HL-60 (cell line): ENCODE data around the gene ITIH6.

ENCODE experiments used
- DNase-seq, 2 experiments: peaks; one replicate each; pipeline ENCODE4 v3.0.0-alpha.2; 2010 to 2020; ENCODE audit warnings: low read depth in 1 of 2, low spot score in 1 of 2
- H3K27ac ChIP-seq: fragments of 250-450 bp; sonication (Bioruptor Pico); replicated peaks from 2 replicates; pipeline ENCODE4 v1.5.1; 2020; ENCODE audit warnings: mild to moderate bottlenecking, moderate library complexity
- H3K27me3 ChIP-seq: fragments of 250-450 bp; sonication (Bioruptor Pico); 2 replicates; pipeline ENCODE4 v1.5.1; 2021; ENCODE audit warnings: mild to moderate bottlenecking, moderate library complexity; ENCODE audit not compliant: insufficient read depth, poor library complexity, severe bottlenecking
- H3K4me3 ChIP-seq: replicated peaks from 2 replicates; pipeline ENCODE4 v1.5.1; 2011; ENCODE audit warnings: mild to moderate bottlenecking, control low read depth, low read length; ENCODE audit not compliant: insufficient read depth
- CTCF ChIP-seq: IDR thresholded peaks from one replicate; pipeline ENCODE4 v1.5.1; 2011; ENCODE audit warnings: low read length, control low read depth, inconsistent platforms; ENCODE audit not compliant: insufficient read depth
- GABPA ChIP-seq: IDR thresholded peaks from 2 replicates; pipeline ENCODE4 v1.6.1; 2012; ENCODE audit warnings: low read depth
- POLR2AphosphoS5 ChIP-seq: IDR thresholded peaks from 2 replicates; pipeline ENCODE4 v1.6.1; 2012; ENCODE audit warnings: low read depth
- REST ChIP-seq: IDR thresholded peaks from 2 replicates; pipeline ENCODE4 v1.6.1; 2012; ENCODE audit warnings: low read depth; ENCODE audit not compliant: insufficient replicate concordance
- SPI1 ChIP-seq: IDR thresholded peaks from 2 replicates; pipeline ENCODE4 v1.6.1; 2012; ENCODE audit warnings: low read depth, mild to moderate bottlenecking, borderline replicate concordance

ITIH6 gene

GRCh38 chrX:54715621-54716020 is 82.4 kb downstream of the ITIH6 start:
- H3K27ac ChIP-seq: no peak overlapping the region
- no peak overlapping the region for H3K4me3 ChIP-seq
- H3K27me3 ChIP-seq: no peaks in the 10 kb centered on the region
- DNase-seq: no peak
- TF ChIP-seq SPI1 (no peak), CTCF (no peak), GABPA (no peak), REST (no peak), POLR2AphosphoS5 (no peak)

GRCh38 chrX:54714424-54714823 is 83.6 kb downstream of the ITIH6 start:
- DNase-seq: no peak
- Histone ChIP-seq H3K27ac (no peak overlapping the region), H3K27me3 (no peaks in the 10 kb centered on the region), H3K4me3 (no peak overlapping the region)
- no peak for TF ChIP-seq GABPA

- no peak for TF ChIP-seq REST
- no peak for TF ChIP-seq CTCF
- no peak for TF ChIP-seq POLR2AphosphoS5
- TF ChIP-seq SPI1: no peak
- TF ChIP-seq GABPA: no peak
- DNase-seq: no peak
- H3K4me3 ChIP-seq: no peak overlapping the region
- H3K27me3 ChIP-seq: no peaks in the 10 kb centered on the region
- no peak overlapping the region for H3K27ac ChIP-seq
These were observed 86.3 kb downstream of the ITIH6 start for GRCh38 chrX:54711735-54712134.

- Histone ChIP-seq H3K27ac (no peak overlapping the region), H3K27me3 (no peaks in the 10 kb centered on the region)
- TF ChIP-seq POLR2AphosphoS5 (no peak), CTCF (no peak), GABPA (no peak)
These were observed 87.1 kb downstream of the ITIH6 start for GRCh38 chrX:54710920-54711319.

More at GRCh38 chrX:54710920-54711319, 87.1 kb downstream of the ITIH6 start:
- H3K4me3 ChIP-seq: no peak overlapping the region
- no peak for DNase-seq
